Lung (tissue), 12 donors: Measurements from ENCODE around the gene PTPRE. TPM values are rescaled to one million over a fixed set of nuclear protein-coding genes. Genes with fewer than 3 reads are reported as not detected.

Source experiments
- ATAC-seq: fragments of 200-7000 bp; cut with Tn5 transposase; one replicate; pipeline ENCODE4 v1.9.1; 2020; ENCODE audit warnings: moderate number of reproducible peaks; ENCODE audit not compliant: insufficient read depth, low FRiP score
- DNase-seq, 3 donors: peaks; one replicate each; pipeline ENCODE4 v3.0.0-alpha.2; 2013 to 2017
- H3K27ac ChIP-seq, 2 donors: one replicate each; pipeline ENCODE4 v1.5.1; 2013; ENCODE audit warnings: mild to moderate bottlenecking in 2 of 2, moderate library complexity in 2 of 2, control low read depth in 1 of 2, inconsistent platforms in 1 of 2, low read depth in 1 of 2, low read length in 1 of 2
- H3K27me3 ChIP-seq, 3 donors: one replicate each; pipeline ENCODE4 v1.5.1; 2013; ENCODE audit warnings: low read length in 2 of 3; ENCODE audit not compliant: control insufficient read depth in 3 of 3, insufficient read depth in 3 of 3
- H3K36me3 ChIP-seq, 4 donors: one replicate each; pipeline ENCODE4 v1.5.1; 2013; ENCODE audit warnings: low read length in 4 of 4, mild to moderate bottlenecking in 1 of 4, moderate library complexity in 1 of 4; ENCODE audit not compliant: control insufficient read depth in 4 of 4, insufficient read depth in 4 of 4
- H3K4me1 ChIP-seq, 5 donors: one replicate each; pipeline ENCODE4 v1.5.1; 2013; ENCODE audit warnings: low read length in 5 of 5, mild to moderate bottlenecking in 2 of 5, moderate library complexity in 1 of 5; ENCODE audit not compliant: control insufficient read depth in 5 of 5, insufficient read depth in 5 of 5
- H3K4me3 ChIP-seq: one replicate; pipeline ENCODE4 v1.5.1; 2013; ENCODE audit warnings: mild to moderate bottlenecking, control low read depth, moderate library complexity
- H3K9ac ChIP-seq, 2 donors: one replicate each; pipeline ENCODE4 v1.5.1; 2013; ENCODE audit warnings: low read length in 2 of 2, control low read depth in 1 of 2; ENCODE audit not compliant: insufficient read depth in 1 of 2
- H3K9me3 ChIP-seq, 4 donors: one replicate each; pipeline ENCODE4 v1.5.1; 2013; ENCODE audit warnings: low read length in 3 of 4, mild to moderate bottlenecking in 1 of 4, moderate library complexity in 1 of 4; ENCODE audit not compliant: control insufficient read depth in 4 of 4, insufficient read depth in 3 of 4
- WGBS, 2 donors: extraction: QIAGEN DNeasy Blood & Tissue Kit; methylation state at CpG; one replicate each; pipeline ENCODE4 v1.1.7; 2013; 5-methylcytosine and 5-hydroxymethylcytosine counted together
- polyA plus RNA-seq, 2 donors: library from polyadenylated mRNA; stranded (reverse); fragments of 200-250 nt; gene quantifications; one replicate each; pipeline ENCODE4 v1.2.1, GENCODE V29; 2013
- total RNA-seq, 2 donors: library from RNA; depleted of rRNA in 1 of 2; stranded (reverse); fragments of >200 nt in 1 of 2; gene quantifications; one replicate each; pipeline ENCODE4 v1.2.1, GENCODE V29; 2014 to 2021
- TF ChIP-seq, protein P1 (sequence below): IDR thresholded peaks from 2 replicates; pipeline ENCODE4 v1.5.1; 2012; ENCODE audit warnings: mild to moderate bottlenecking; ENCODE audit errors: control extremely low read depth, extremely low read depth
- donor health status: control.
- donor health status: control.
- donor health status: Bipolar disorder and iron deficiency.
- donor health status: healthy.
- donor health status: DM: yes; HTN: yes; CAD: no.

The PTPRE gene
- total and polyA plus RNA-seq, 4 donors, result 15.5 to 68.7 (median 36.5) TPM

DNA sequence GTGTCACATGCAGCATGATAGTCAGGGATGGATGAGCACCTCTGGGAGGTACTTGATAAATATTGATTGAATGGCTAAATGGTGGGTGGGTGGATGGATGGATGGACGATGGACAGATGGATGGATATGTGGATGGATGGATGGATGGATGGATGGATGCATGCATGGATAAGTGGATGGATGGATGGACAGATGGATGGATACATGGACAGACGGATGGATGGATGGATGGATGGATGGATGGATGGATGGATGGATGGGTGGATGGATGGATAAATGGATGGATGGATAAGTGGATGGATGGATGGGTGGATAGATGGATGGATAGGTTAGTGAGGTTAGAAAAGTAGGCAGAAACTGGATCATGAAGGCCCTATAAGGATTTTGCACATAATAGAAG is 37.4 kb downstream of the PTPRE start:
- H3K4me3 ChIP-seq, result no peak overlapping the region
- TF ChIP-seq, protein P1, sequence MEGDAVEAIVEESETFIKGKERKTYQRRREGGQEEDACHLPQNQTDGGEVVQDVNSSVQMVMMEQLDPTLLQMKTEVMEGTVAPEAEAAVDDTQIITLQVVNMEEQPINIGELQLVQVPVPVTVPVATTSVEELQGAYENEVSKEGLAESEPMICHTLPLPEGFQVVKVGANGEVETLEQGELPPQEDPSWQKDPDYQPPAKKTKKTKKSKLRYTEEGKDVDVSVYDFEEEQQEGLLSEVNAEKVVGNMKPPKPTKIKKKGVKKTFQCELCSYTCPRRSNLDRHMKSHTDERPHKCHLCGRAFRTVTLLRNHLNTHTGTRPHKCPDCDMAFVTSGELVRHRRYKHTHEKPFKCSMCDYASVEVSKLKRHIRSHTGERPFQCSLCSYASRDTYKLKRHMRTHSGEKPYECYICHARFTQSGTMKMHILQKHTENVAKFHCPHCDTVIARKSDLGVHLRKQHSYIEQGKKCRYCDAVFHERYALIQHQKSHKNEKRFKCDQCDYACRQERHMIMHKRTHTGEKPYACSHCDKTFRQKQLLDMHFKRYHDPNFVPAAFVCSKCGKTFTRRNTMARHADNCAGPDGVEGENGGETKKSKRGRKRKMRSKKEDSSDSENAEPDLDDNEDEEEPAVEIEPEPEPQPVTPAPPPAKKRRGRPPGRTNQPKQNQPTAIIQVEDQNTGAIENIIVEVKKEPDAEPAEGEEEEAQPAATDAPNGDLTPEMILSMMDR, result no peak
- H3K9me3 ChIP-seq, result no peaks in the 10 kb centered on the region
- WGBS, 2 donors, result 90 to 93% methylated on average over 2 of the region's 2 CpGs
- no peak for ATAC-seq
- no peak overlapping the region for H3K27ac ChIP-seq
- no peak for DNase-seq
- H3K4me1 ChIP-seq, result peaks cover 0 to 17% (median 4%) of the 10 kb centered on the region in 5 donors
- no peak overlapping the region for H3K9ac ChIP-seq
- no peaks in the 10 kb centered on the region for H3K27me3 ChIP-seq
- H3K36me3 ChIP-seq, result no peaks in the 10 kb centered on the region

DNA sequence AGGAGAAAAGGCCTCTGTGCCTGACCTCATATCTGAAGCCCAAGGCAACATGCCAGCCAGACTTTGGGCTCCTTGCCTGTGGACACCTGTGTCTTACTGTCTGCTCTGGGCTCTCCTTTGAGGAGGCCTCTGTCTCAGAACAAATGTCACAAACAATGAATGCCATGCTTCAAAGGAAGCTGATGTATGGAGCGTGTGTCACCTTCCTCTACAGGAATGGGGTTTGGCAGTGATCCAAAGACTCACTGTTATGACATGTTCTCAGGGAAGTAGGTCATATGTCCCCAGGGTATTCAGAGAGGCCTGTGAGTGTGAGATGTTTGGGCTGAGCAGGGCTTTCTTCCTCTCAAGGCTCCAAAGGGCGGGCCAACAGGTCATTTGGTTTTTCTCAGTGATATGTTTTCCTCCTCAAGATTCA is 38.4 kb downstream of the PTPRE start:
- Histone ChIP-seq H3K4me1 (peaks cover 0 to 16% (median 4%) of the 10 kb centered on the region in 5 donors), H3K9ac (no peak overlapping the region), H3K27ac (peak overlapping the region; percentile 50 to 62), H3K9me3 (no peaks in the 10 kb centered on the region), H3K27me3 (no peaks in the 10 kb centered on the region), H3K36me3 (no peaks in the 10 kb centered on the region), H3K4me3 (no peak overlapping the region)
- peak in 2 of 3 donors; percentile 38 to 67 for DNase-seq
- TF ChIP-seq, protein P1, result no peak
- WGBS, 2 donors, result 29 to 54% methylated on average over 2 of the region's 2 CpGs
- ATAC-seq, result no peak

DNA sequence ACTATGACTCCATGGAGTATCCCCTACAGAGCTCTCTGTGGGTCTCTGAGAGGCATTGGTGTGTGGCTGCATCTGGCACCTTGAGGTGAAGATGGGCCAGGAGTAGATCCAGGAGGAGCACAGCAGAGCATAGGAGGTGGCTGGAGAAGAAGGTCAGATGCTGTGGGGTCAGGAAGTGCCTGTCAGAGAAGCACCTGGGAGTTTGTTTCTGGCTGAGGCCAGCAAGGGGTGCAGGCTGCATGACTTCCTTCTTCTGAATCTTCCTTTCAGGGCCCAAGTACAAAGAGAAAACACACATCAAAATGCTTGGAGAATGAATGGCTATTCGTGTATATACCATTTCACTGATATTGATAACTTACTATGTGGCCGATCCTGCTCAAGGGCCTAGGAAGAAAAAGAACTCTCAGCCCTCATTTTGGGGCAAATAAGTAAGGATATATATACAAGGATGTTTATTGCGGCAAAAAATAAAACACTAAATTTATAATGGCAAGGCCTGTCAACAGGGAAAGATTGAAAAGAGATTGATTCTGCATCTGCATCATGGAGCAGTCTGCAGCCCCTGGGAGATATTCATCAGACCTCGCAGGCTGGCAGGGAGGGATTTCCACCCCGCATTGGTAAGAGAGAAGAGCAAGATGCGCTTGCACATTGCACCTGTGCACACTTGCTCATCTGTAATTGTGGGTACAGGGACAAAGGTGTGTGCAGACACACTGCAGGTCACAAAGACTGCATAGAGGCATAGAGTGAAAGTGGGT is 39.2 kb downstream of the PTPRE start:
- Histone ChIP-seq H3K36me3 (no peaks in the 10 kb centered on the region), H3K4me1 (peaks cover 0 to 18% (median 4%) of the 10 kb centered on the region in 5 donors), H3K9me3 (no peaks in the 10 kb centered on the region), H3K27me3 (no peaks in the 10 kb centered on the region), H3K4me3 (no peak overlapping the region), H3K9ac (no peak overlapping the region), H3K27ac (peak overlapping the region in 1 of 2 donors; percentile 27)
- TF ChIP-seq, protein P1, result no peak
- ATAC-seq, result no peak
- DNase-seq, result no peak
- WGBS, 2 donors, result 84 to 91% methylated on average over 6 of the region's 6 CpGs
